ENCODE data around the gene MAN2C1. TPM values are rescaled to one million over a fixed set of nuclear protein-coding genes. Genes with fewer than 3 reads are reported as not detected.
A peak's percentile ranks its signal among the peaks of the same experiment; 100 is the strongest.

The MAN2C1 gene
- total and polyA plus RNA-seq, 8 donors = 63.7 to 509 (median 109) TPM

GRCh38 chr15:75367006-75367405, 1.4 kb downstream of the MAN2C1 start:
- no peaks in the 10 kb centered on the region for H3K9me3 ChIP-seq
- FAIRE-seq (no peak), DNase-seq (no peak), ATAC-seq (no peak)
- no peak for TF ChIP-seq CTCF (IDR thresholded peaks at IDR 0.05)
- peaks cover 6 to 17% (median 10%) of the 10 kb centered on the region in 3 donors for H3K4me1 ChIP-seq
- intact Hi-C loops (cut with DNase I) = loop anchor here in 2 of 3 donors (5.0 to 10.0 kb wide), 2 partner anchors 315 to 318 kb away; no protein-coding TSS in a partner anchor
- H3K4me3 ChIP-seq = no peak overlapping the region
- H3K27me3 ChIP-seq = no peaks in the 10 kb centered on the region
- no peak overlapping the region for H3K27ac ChIP-seq
- peaks cover 0 to 8% (median 7%) of the 10 kb centered on the region in 3 donors for H3K36me3 ChIP-seq

- H3K4me3 ChIP-seq = no peak overlapping the region
- DNase-seq (peak in 1 of 6 donors; percentile 15), FAIRE-seq (no peak), ATAC-seq (no peak)
- no peak overlapping the region for H3K27ac ChIP-seq
- H3K4me1 ChIP-seq = peaks cover 6 to 17% (median 10%) of the 10 kb centered on the region in 3 donors
- intact Hi-C loops (cut with DNase I) = loop anchor here in 2 of 3 donors (5.0 to 10.0 kb wide), 2 partner anchors 316 to 319 kb away; no protein-coding TSS in a partner anchor
- no peaks in the 10 kb centered on the region for H3K9me3 ChIP-seq
- H3K36me3 ChIP-seq = peaks cover 0 to 7% (median 6%) of the 10 kb centered on the region in 3 donors
- H3K27me3 ChIP-seq = no peaks in the 10 kb centered on the region
- WGBS, 2 donors = 83 to 93% methylated on average over 3 of the region's 3 CpGs
- no peak for TF ChIP-seq CTCF (IDR thresholded peaks at IDR 0.05)
These were observed 2.2 kb downstream of the MAN2C1 start for GRCh38 chr15:75366163-75366562.

- Histone ChIP-seq H3K4me3 (no peak overlapping the region), H3K27ac (no peak overlapping the region), H3K4me1 (peaks cover 6 to 14% (median 10%) of the 10 kb centered on the region in 3 donors), H3K9me3 (no peaks in the 10 kb centered on the region), H3K27me3 (no peaks in the 10 kb centered on the region), H3K36me3 (peaks cover 0 to 13% (median 7%) of the 10 kb centered on the region in 3 donors)
- no peak for DNase-seq
- intact Hi-C loops (cut with DNase I) = loop anchor here in 2 of 3 donors (5.0 to 10.0 kb wide), 2 partner anchors 317 to 320 kb away; no protein-coding TSS in a partner anchor
- TF ChIP-seq CTCF (IDR thresholded peaks at IDR 0.05) = no peak
- 86 to 90% methylated on average over 6 of the region's 6 CpGs for WGBS, 2 donors
- no peak for ATAC-seq
- no peak for FAIRE-seq
These were observed 3.5 kb downstream of the MAN2C1 start for GRCh38 chr15:75364881-75365280.

GRCh38 chr15:75363786-75364185, 4.6 kb downstream of the MAN2C1 start:
- DNase-seq = peak in 1 of 6 donors; percentile 43
- TF ChIP-seq CTCF (IDR thresholded peaks at IDR 0.05) = no peak
- intact Hi-C loops (cut with DNase I) = loop anchor here in 1 of 3 donors (10.0 kb wide), 1 partner anchor 321 kb away; no protein-coding TSS in a partner anchor
- 93 to 96% methylated on average over 9 of the region's 9 CpGs for WGBS, 2 donors
- H3K36me3 ChIP-seq = peaks cover 0 to 19% (median 7%) of the 10 kb centered on the region in 3 donors
- FAIRE-seq = no peak
- no peak overlapping the region for H3K4me3 ChIP-seq
- no peaks in the 10 kb centered on the region for H3K9me3 ChIP-seq
- H3K27me3 ChIP-seq = no peaks in the 10 kb centered on the region
- no peak overlapping the region for H3K27ac ChIP-seq
- H3K4me1 ChIP-seq = peaks cover 0 to 5% (median 0%) of the 10 kb centered on the region in 3 donors
- ATAC-seq = no peak

- intact Hi-C loops (cut with DNase I) = loop anchor here in 1 of 3 donors (10.0 kb wide), 1 partner anchor 322 kb away; no protein-coding TSS in a partner anchor
- H3K9me3 ChIP-seq = no peaks in the 10 kb centered on the region
- ATAC-seq = no peak
- H3K27me3 ChIP-seq = no peaks in the 10 kb centered on the region
- H3K27ac ChIP-seq = no peak overlapping the region
- peaks cover 0 to 5% (median 0%) of the 10 kb centered on the region in 3 donors for H3K4me1 ChIP-seq
- no peak for FAIRE-seq
- WGBS, 2 donors = 92 to 94% methylated on average over 7 of the region's 7 CpGs
- peaks cover 0 to 19% (median 7%) of the 10 kb centered on the region in 3 donors for H3K36me3 ChIP-seq
- DNase-seq = no peak
- no peak for TF ChIP-seq CTCF (IDR thresholded peaks at IDR 0.05)
- H3K4me3 ChIP-seq = no peak overlapping the region
These were observed 5.7 kb downstream of the MAN2C1 start for GRCh38 chr15:75362642-75363249.
